ENCODE results near the gene MSI2.

DNA sequence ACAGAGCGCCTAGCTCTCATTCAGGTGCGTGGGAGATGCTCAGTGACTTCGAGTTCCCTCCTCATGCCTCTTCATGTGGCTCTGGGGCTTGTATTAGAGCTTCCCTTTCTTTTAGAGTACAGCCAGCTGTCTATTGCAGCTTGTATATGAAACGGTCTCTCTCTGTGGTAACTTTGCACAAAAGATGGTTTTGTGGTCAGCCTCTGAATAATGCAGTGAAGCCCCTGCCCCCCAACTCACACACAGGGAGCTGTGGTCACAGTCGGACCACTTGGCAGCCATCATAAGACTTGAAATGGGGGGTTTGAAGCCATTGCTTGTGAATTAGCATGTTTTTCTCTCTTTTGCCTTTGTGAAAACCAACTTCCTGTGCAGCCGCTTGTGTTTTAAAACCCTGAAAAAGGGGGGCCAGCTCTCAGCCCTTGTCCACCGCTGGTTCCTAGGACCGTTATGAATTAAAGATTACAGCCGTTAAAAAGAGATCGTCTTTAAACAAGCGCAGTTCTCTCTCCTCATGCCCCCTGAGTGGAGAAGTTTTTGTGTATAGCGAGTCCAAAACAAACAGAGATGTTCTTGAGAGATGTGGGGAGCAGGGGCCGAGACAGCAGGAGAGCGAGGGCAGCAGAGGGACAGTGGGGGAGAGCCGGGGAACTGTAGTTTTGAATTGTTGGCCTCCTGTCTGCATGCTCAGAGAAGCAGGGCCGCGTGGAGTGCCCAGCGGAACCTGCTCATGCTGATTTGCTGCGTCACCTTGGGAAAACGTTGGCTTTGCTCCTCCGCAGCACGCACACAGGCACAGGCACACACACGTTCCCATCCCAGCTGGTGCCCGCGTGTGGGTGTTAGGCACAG, 199.0 kb downstream of the MSI2 start:
- no peak for TF ChIP-seq CEBPB (IDR thresholded peaks at IDR 0.05)
- no peak for TF ChIP-seq CREB1 (IDR thresholded peaks at IDR 0.05; ENCODE audit: low read depth)
- no peak for TF ChIP-seq EP300 (IDR thresholded peaks at IDR 0.05; ENCODE audit: borderline replicate concordance)
- no peak for TF ChIP-seq ZBTB7A (IDR thresholded peaks at IDR 0.05; ENCODE audit: low read depth)
- no peak for TF ChIP-seq RAD21 (IDR thresholded peaks at IDR 0.05; ENCODE audit: low read depth)
- no peak for TF ChIP-seq USF1 (IDR thresholded peaks at IDR 0.05)
- no peak for TF ChIP-seq YY1 (IDR thresholded peaks at IDR 0.05; ENCODE audit: low read depth)
- no peak for TF ChIP-seq TCF12 (IDR thresholded peaks at IDR 0.05; ENCODE audit: low read depth)
- no peak for TF ChIP-seq EGR1 (IDR thresholded peaks at IDR 0.05)
- no peak for TF ChIP-seq MAX (IDR thresholded peaks at IDR 0.05)
- TF ChIP-seq REST (IDR thresholded peaks at IDR 0.05; ENCODE audit: low read depth), result no peak

Data from Ishikawa (cell line).